Endodermal cell (in vitro differentiated cells): ENCODE results near the gene RBM34. TPM values are rescaled to one million over a fixed set of nuclear protein-coding genes. Genes with fewer than 3 reads are reported as not detected.

Experiments
- DNase-seq: peaks from one replicate; pipeline ENCODE4 v3.0.0-alpha.2; 2017
- H3K27ac ChIP-seq: 2 replicates; pipeline ENCODE4 v1.5.1; 2013; ENCODE audit warnings: mild to moderate bottlenecking, low read depth, low read length, moderate library complexity
- H3K27me3 ChIP-seq: 2 replicates; pipeline ENCODE4 v1.6.1; 2013; ENCODE audit warnings: mild to moderate bottlenecking, low read length, moderate library complexity; ENCODE audit not compliant: insufficient read depth, control insufficient read depth, poor library complexity, severe bottlenecking
- H3K36me3 ChIP-seq: 2 replicates; pipeline ENCODE4 v1.7.0; 2013; ENCODE audit warnings: mild to moderate bottlenecking, low read length, moderate library complexity; ENCODE audit not compliant: control insufficient read depth, insufficient read depth
- H3K4me1 ChIP-seq: one replicate; pipeline ENCODE4 v1.7.0; 2013; ENCODE audit warnings: low read length; ENCODE audit not compliant: control insufficient read depth, insufficient read depth
- H3K4me3 ChIP-seq: 2 replicates; pipeline ENCODE4 v1.5.1; 2013; ENCODE audit warnings: mild to moderate bottlenecking, low read length, moderate library complexity
- H3K9ac ChIP-seq: 2 replicates; pipeline ENCODE4 v1.6.1; 2013; ENCODE audit warnings: mild to moderate bottlenecking, low read length, moderate library complexity; ENCODE audit not compliant: poor library complexity, severe bottlenecking; ENCODE audit errors: extremely low read depth
- H3K9me3 ChIP-seq: 2 replicates; pipeline ENCODE4 v1.6.1; 2013; ENCODE audit warnings: mild to moderate bottlenecking, low read length, moderate library complexity; ENCODE audit not compliant: control insufficient read depth
- H3K27ac Mint-ChIP-seq: 2 replicates; pipeline ENCODE4 v1.8.0; 2020; ENCODE audit warnings: mixed read lengths
- H3K27me3 Mint-ChIP-seq: 2 replicates; pipeline ENCODE4 v1.8.0; 2021; ENCODE audit warnings: mild to moderate bottlenecking, mixed read lengths; ENCODE audit not compliant: insufficient read depth
- H3K36me3 Mint-ChIP-seq: 2 replicates; pipeline ENCODE4 v1.8.0; 2020; ENCODE audit warnings: low read depth, mixed read lengths
- H3K4me1 Mint-ChIP-seq: 2 replicates; pipeline ENCODE4 v1.8.0; 2020; ENCODE audit warnings: mixed read lengths
- H3K4me3 Mint-ChIP-seq: 2 replicates; pipeline ENCODE4 v1.8.0; 2020; ENCODE audit warnings: mild to moderate bottlenecking, moderate library complexity, mixed read lengths
- H3K9me3 Mint-ChIP-seq: 2 replicates; pipeline ENCODE4 v1.8.0; 2020; ENCODE audit warnings: mild to moderate bottlenecking, mixed read lengths
- CTCF ChIP-seq: fragments of 200-600 bp; sonication (generic); conservative IDR thresholded peaks from 2 replicates; pipeline ENCODE4 v1.5.0; 2021; ENCODE audit warnings: antibody characterized with exemption, mild to moderate bottlenecking
- WGBS, 2 experiments: methylation state at CpG; one replicate each; pipeline versions ENCODE4 v1.1.5 to v1.1.7; 2013; ENCODE audit warnings: missing lambda C conversion rate in 2 of 2, mixed read lengths in 1 of 2; ENCODE audit not compliant: insufficient coverage in 1 of 2, insufficient read length in 1 of 2; 5-methylcytosine and 5-hydroxymethylcytosine counted together
- total RNA-seq, 2 donors: library from RNA; stranded (reverse); fragmentation: NEBNext Ultra II Directional in 1 of 2; extraction: Animal tissue kit (Norgen Biotek cat#: 25700) in 1 of 2; gene quantifications; 2 replicates in 1 of 2; 3 replicates in 1 of 2; pipeline ENCODE4 v1.2.1, GENCODE V29; 2021

The RBM34 gene
- total RNA-seq, 2 donors from 2014 or later: 104 to 127 TPM

- no peaks in the 10 kb centered on the region for H3K9me3 ChIP-seq
- peaks cover 12% of the 10 kb centered on the region for H3K9me3 Mint-ChIP-seq
- H3K36me3 ChIP-seq: peaks cover 68% of the 10 kb centered on the region
- peak overlapping the region; percentile 100 for H3K9ac ChIP-seq
- H3K27ac ChIP-seq: peak overlapping the region; percentile 96
- peak overlapping the region; percentile 100 for H3K4me3 Mint-ChIP-seq
- peaks cover 69% of the 10 kb centered on the region for H3K36me3 Mint-ChIP-seq
- DNase-seq: no peak
- TF ChIP-seq CTCF: no peak
- 2 to 4% methylated on average over 26 to 35 of the region's 35 CpGs for WGBS, 2 experiments
- H3K4me1 ChIP-seq: peaks cover 6% of the 10 kb centered on the region
- peaks cover 32% of the 10 kb centered on the region for H3K4me1 Mint-ChIP-seq
- H3K27ac Mint-ChIP-seq: peak overlapping the region; percentile 100
- no peaks in the 10 kb centered on the region for H3K27me3 ChIP-seq
- H3K27me3 Mint-ChIP-seq: no peaks in the 10 kb centered on the region
- H3K4me3 ChIP-seq: peak overlapping the region; percentile 85
Observed at GRCh38 chr1:235127732-235128455, 33.2 kb downstream of the RBM34 start.

- H3K9me3 Mint-ChIP-seq: peaks cover 12% of the 10 kb centered on the region
- peaks cover 4% of the 10 kb centered on the region for H3K4me1 ChIP-seq
- peak overlapping the region; percentile 85 for H3K4me3 ChIP-seq
- peaks cover 66% of the 10 kb centered on the region for H3K36me3 Mint-ChIP-seq
- H3K9ac ChIP-seq: peak overlapping the region; percentile 100
- H3K36me3 ChIP-seq: peaks cover 68% of the 10 kb centered on the region
- DNase-seq: no peak
- peak overlapping the region; percentile 100 for H3K4me3 Mint-ChIP-seq
- no peaks in the 10 kb centered on the region for H3K27me3 Mint-ChIP-seq
- no peak for TF ChIP-seq CTCF
- no peaks in the 10 kb centered on the region for H3K9me3 ChIP-seq
- 36 to 50% methylated on average over 4 of the region's 4 CpGs for WGBS, 2 experiments
- H3K27ac Mint-ChIP-seq: peak overlapping the region; percentile 100
- H3K27me3 ChIP-seq: no peaks in the 10 kb centered on the region
- H3K27ac ChIP-seq: no peak overlapping the region
- peaks cover 26% of the 10 kb centered on the region for H3K4me1 Mint-ChIP-seq
Observed at GRCh38 chr1:235127203-235127602, 33.8 kb downstream of the RBM34 start.

- H3K4me1 Mint-ChIP-seq: peaks cover 17% of the 10 kb centered on the region
- TF ChIP-seq CTCF: no peak
- no peak overlapping the region for H3K4me3 Mint-ChIP-seq
- H3K27me3 ChIP-seq: no peaks in the 10 kb centered on the region
- no peaks in the 10 kb centered on the region for H3K9me3 ChIP-seq
- no peak overlapping the region for H3K27ac Mint-ChIP-seq
- no peaks in the 10 kb centered on the region for H3K9me3 Mint-ChIP-seq
- H3K36me3 Mint-ChIP-seq: peaks cover 71% of the 10 kb centered on the region
- no peak for DNase-seq
- H3K9ac ChIP-seq: peak overlapping the region; percentile 16
- 100% methylated on average over 1 of the region's 1 CpG; no CpG with 5 or more reads in 1 of the 2 experiments for WGBS, 2 experiments
- no peaks in the 10 kb centered on the region for H3K27me3 Mint-ChIP-seq
- no peak overlapping the region for H3K27ac ChIP-seq
- H3K4me3 ChIP-seq: peak overlapping the region; percentile 85
- peaks cover 77% of the 10 kb centered on the region for H3K36me3 ChIP-seq
- peaks cover 4% of the 10 kb centered on the region for H3K4me1 ChIP-seq
Observed at GRCh38 chr1:235124665-235125064, 36.4 kb downstream of the RBM34 start.
